Epithelial cell of proximal tubule (primary cell): ENCODE results near the gene GVQW3. TPM values are rescaled to one million over a fixed set of nuclear protein-coding genes. Genes with fewer than 3 reads are reported as not detected.

Source experiments
- DNase-seq: peaks from one replicate; pipeline ENCODE4 v3.0.0-alpha.2; 2011; ENCODE audit warnings: low read depth
- H3K4me3 ChIP-seq: 2 replicates; pipeline ENCODE4 v1.5.1; 2011; ENCODE audit warnings: low read depth, mild to moderate bottlenecking, low read length
- total RNA-seq: library from RNA; depleted of rRNA; stranded (reverse); fragments of >200 nt; gene quantifications from 2 replicates; pipeline ENCODE4 v1.2.3, GENCODE V29; 2015
- TF ChIP-seq, protein P1 (sequence below): conservative IDR thresholded peaks from 2 replicates; pipeline ENCODE4 v1.5.1; 2012; ENCODE audit warnings: low read depth, mild to moderate bottlenecking, low read length

GVQW3 gene
- total RNA-seq, 1 donor from 2014 or later, result 7.0 TPM

DNA sequence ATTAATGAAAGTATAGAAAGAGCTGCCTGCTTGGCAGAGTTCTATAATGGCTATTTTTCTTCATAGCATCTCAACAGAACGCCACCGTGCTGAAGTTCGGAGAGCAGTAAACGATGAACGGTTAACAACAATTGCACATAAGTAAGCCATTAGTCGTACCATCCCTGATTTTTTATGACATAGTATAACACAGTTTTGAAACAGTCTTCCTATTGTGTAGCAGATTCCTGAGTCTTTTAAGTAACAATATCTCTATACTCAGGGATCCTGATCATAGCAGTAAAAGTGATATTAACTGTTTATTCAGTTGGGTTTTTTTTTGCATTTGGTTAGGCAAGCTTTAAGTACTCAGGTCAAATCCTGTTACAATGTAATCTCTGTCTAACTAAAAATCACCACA is 72.1 kb downstream of the GVQW3 start:
- TF ChIP-seq, protein P1, sequence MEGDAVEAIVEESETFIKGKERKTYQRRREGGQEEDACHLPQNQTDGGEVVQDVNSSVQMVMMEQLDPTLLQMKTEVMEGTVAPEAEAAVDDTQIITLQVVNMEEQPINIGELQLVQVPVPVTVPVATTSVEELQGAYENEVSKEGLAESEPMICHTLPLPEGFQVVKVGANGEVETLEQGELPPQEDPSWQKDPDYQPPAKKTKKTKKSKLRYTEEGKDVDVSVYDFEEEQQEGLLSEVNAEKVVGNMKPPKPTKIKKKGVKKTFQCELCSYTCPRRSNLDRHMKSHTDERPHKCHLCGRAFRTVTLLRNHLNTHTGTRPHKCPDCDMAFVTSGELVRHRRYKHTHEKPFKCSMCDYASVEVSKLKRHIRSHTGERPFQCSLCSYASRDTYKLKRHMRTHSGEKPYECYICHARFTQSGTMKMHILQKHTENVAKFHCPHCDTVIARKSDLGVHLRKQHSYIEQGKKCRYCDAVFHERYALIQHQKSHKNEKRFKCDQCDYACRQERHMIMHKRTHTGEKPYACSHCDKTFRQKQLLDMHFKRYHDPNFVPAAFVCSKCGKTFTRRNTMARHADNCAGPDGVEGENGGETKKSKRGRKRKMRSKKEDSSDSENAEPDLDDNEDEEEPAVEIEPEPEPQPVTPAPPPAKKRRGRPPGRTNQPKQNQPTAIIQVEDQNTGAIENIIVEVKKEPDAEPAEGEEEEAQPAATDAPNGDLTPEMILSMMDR, result no peak
- no peak for DNase-seq
- no peak overlapping the region for H3K4me3 ChIP-seq

DNA sequence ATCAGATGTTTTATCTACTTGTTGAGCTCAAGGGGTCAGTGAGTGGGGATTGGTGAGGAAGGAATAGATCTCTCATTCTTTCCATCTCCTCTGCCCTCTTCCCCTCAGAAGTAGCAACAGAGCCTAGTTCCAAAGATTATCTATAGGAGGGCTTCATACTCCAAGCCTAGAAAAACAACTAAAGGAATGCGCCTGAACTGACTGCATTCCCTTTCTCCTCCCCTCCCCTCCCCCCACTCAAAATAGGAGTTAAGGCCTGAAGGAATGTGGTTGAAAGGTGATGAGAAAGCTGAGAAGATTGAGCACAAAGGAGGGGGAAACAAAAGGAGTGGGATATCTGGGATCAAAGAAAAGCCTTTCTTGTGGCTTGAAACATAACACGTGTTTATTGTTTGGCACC is 74.2 kb downstream of the GVQW3 start:
- TF ChIP-seq, protein P1, result no peak
- DNase-seq, result no peak
- H3K4me3 ChIP-seq, result no peak overlapping the region

DNA sequence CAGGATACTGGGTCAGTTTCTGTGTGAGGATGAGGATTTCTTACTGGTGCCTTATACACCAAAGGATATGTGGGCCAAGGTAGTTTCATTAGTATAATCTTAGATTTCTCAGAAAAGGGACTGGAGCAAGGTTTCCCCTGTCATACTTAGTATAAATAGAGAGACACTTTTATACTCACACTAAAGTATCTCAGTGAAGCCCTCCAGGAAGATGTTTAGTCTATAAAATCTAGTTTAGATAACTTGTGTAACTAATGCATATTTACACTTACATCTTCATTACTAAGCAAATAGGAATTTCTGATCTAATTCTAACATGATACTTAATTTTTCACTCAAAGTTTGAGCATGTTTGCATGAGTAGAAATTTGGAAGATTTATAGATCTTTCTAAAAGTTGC is 74.8 kb downstream of the GVQW3 start:
- no peak for DNase-seq
- no peak overlapping the region for H3K4me3 ChIP-seq
- TF ChIP-seq, protein P1, result no peak

DNA sequence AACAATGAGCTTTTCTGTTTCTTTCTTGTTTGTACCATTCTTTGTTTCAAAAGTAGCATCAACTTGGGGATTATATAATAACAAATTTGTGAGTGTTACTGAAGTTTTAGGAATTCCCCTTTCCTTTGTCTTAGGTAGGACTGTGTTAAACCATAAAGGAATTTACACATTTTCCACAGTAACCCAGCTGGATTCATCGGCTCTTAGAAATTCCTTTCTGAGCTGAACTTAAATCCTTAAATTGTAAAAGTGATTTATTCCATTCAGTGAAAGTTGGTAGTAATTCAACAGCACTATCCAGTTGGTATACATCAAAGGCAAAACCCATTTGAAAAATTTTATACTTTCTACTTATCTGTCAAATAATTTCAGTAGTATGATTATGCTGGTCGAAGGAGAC is 75.4 kb downstream of the GVQW3 start:
- no peak overlapping the region for H3K4me3 ChIP-seq
- no peak for DNase-seq
- TF ChIP-seq, protein P1, result no peak

Other genes with a start within 250 kb of the GVQW3 start
- gene WNT11, start 174.8 kb upstream of the GVQW3 start, total RNA-seq, result not detected in 2 replicates
- 24.1 and 27.5 TPM in 2 replicates for gene THAP12, start 191 bp upstream of the GVQW3 start, total RNA-seq
- gene EMSY, start 63.7 kb downstream of the GVQW3 start, total RNA-seq, result 7.8 and 17.7 TPM in 2 replicates